NCI-H187 treated with DMSO at 0.1 percent for 48 hours (cell line): ENCODE results near the gene TFAP2E.
"Not testable (repeated sequence)": the region's sequence is repeated elsewhere in the genome, so short reads cannot be mapped to it uniquely, and the experiment has no call there.

Source experiments
- DNase-seq: peaks from one replicate; lab custom pipeline; 2025; lab: John Stamatoyannopoulos, UW

The TFAP2E gene

DNA sequence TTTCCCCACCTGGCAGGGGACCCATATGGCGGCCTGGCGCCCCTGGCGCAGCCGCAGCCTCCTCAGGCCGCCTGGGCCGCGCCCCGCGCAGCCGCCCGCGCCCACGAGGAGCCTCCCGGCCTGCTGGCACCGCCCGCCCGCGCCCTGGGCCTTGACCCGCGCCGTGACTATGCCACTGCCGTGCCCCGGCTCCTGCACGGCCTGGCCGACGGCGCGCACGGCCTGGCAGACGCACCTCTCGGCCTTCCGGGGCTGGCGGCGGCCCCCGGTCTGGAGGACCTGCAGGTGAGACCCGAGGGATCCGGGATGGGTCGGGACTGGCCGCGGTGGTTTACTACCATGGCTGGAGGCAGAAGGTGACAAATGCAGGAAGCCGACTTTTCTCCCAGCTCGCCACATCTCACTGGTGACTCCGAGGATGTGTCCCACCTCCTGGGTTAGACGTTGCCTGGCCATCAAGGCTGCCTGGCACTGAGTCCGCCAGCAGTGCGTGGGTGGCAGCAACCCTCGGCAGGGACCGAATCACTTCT lies 1.1 kb downstream of the TFAP2E start:
- no peak for DNase-seq

DNA sequence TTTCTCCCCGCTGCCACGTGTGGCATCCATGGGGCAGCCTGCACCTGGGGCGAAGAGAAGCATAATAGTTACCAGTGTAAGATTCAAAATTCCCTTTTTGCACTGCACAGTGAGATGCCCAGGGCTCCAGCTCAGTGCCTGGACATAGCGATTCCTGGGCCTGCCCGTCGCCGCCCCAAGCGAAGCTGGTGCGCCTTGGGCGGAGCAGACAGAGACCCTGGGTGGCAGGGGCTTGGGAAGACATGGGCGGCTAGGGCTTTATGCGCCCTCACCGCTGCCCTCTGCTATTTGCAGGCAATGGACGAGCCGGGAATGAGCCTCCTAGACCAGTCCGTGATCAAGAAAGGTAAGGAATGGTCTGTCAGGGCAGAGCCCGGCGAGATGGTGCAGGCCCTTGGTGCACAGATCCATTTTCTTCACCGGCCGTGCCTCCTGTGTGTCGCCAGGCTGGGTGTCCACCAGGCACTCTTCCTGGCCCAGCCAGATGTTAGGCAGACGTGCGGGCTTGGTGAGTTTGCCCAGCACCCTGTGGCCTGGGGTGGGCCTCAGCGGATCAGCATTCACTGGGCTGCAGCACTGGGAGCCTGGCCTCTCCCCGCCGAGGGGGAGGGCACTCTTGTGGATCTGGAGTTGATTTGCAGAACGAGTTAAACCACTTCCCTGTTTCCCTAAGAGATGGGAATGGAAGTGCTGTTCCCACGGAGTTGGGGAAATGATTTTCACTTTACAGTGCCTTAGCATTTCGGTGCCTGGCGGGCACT lies 1.7 kb downstream of the TFAP2E start:
- DNase-seq: no peak

GRCh38 chr1:35575416-35575958 lies 2.4 kb downstream of the TFAP2E start:
- DNase-seq: no peak

GRCh38 chr1:35576061-35576765 lies 3.1 kb downstream of the TFAP2E start:
- no peak for DNase-seq

- not testable (repeated sequence) for DNase-seq
Measured at GRCh38 chr1:35576766-35577070, 3.6 kb downstream of the TFAP2E start.

- no peak for DNase-seq
Measured at GRCh38 chr1:35577071-35577998, 4.2 kb downstream of the TFAP2E start.

DNA sequence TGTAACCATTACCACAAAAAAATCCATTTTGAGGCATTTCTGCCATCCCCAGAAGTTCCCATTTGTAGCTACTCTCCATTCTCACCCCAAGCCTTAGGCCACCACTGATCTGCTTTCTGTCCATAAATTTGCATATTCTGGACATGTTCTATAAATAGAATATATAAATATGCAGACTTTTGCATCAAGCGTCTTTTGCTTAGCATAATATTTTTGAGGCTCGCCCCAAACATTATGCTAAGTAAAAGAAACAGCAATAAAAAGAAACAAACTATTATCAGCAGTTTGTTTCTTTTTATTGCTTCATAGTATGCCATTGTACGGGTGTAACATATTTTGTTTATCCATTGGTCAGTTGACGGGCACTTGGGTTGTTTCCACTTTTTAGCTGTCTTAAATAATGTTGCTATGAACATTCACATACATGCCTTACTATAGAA lies 7.9 kb downstream of the TFAP2E start:
- DNase-seq: no peak

GRCh38 chr1:35581621-35582020 lies 8.5 kb downstream of the TFAP2E start:
- DNase-seq: not testable (repeated sequence)

- DNase-seq: no peak
Measured at GRCh38 chr1:35585281-35585680, 12.2 kb downstream of the TFAP2E start.

DNA sequence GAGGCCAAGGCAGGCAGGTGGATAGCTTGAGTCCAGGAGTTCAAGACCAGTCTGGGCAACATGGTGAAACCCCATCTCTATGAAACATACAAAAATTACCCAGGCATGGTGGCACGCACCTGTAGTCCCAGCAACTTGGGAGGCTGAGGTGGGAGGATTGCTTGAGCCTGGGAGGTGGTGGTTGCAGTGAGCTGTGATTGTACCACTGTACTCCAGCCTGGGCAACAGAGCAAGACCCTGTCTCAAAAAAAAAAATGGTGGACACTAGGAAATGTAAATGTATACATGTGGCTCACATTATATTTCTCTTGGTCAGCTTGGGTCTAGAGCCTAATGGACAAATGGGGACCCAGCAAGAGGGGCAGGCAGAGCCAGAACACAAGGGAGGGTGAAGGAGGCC lies 12.7 kb downstream of the TFAP2E start:
- DNase-seq: not testable (repeated sequence)

GRCh38 chr1:35586808-35587207 lies 13.7 kb downstream of the TFAP2E start:
- DNase-seq: no peak

DNA sequence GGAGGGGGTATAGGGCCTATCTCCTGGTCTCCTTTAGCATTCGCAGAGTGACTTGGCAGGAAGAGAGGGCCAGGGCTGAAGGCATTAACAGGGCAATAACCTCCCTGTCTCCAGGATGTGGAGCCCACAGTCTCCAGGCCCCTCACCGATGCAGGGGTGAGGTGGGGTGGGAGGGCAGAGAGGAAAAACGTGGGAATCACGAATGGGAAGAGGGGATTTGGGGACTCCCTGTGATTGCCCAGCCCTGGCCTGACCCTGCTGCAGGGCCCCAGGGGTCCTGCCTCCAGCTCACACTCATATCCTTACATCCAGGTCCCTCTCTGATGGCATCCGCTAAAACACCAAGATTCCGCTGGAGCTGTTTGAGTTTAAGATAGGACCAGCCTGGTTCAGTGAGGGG lies 14.6 kb downstream of the TFAP2E start:
- DNase-seq: no peak

GRCh38 chr1:35588197-35588910 lies 15.2 kb downstream of the TFAP2E start:
- no peak for DNase-seq

- DNase-seq: no peak
Measured at GRCh38 chr1:35589516-35590427, 16.7 kb downstream of the TFAP2E start.

- no peak for DNase-seq
Measured at GRCh38 chr1:35590476-35591040, 17.4 kb downstream of the TFAP2E start.

- no peak for DNase-seq
Measured at GRCh38 chr1:35591211-35591610, 18.1 kb downstream of the TFAP2E start.

DNA sequence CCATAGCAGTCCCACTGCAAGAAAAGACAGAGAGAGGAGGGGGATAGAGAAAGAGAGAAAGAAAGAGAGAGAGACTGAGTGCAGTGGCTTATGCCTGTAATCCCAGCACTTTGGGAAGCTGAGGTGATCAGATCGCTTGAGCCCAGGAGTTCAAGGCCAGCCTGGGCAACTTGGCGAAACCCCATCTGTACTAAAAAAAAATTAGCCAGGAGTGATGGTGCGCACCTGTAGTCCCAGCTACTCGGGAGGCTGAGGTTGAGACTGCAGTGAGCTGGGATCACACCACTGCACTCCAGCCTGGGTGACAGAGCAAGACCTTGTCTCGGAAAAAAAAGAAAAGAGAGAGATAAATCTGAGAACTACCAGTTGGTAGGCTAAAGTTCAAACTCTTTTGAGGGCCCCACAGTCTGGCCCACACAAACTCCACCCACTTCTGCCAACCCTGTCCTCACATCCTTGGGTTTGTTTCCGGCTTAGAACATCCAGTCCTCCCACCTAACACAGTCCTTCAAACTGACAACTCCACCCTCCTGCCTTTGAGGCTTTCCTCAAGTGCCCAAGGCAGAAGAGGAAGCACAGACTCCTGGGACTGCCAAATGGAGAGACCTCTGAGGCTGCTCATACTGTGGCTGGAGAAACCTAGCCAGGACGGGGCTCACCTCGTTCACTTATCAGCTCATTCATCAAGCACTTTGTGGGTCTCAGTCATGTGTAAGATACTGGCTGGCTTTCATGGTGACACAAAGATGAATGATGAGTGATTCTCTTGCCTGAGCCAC lies 20.1 kb downstream of the TFAP2E start:
- DNase-seq: no peak

- DNase-seq: no peak
Measured at GRCh38 chr1:35594005-35594760, 21.1 kb downstream of the TFAP2E start.
